Erythroblast (primary cell): ENCODE results near the gene MTMR8.

Source experiments
- GATA1 ChIP-seq: IDR thresholded peaks from 2 replicates; pipeline ENCODE4 v1.6.1; 2011; ENCODE audit warnings: low read depth, mild to moderate bottlenecking, control low read depth, low read length, moderate library complexity
- POLR2A ChIP-seq: IDR thresholded peaks from 2 replicates; pipeline ENCODE4 v1.6.1; 2011; ENCODE audit warnings: mild to moderate bottlenecking, low read length

DNA sequence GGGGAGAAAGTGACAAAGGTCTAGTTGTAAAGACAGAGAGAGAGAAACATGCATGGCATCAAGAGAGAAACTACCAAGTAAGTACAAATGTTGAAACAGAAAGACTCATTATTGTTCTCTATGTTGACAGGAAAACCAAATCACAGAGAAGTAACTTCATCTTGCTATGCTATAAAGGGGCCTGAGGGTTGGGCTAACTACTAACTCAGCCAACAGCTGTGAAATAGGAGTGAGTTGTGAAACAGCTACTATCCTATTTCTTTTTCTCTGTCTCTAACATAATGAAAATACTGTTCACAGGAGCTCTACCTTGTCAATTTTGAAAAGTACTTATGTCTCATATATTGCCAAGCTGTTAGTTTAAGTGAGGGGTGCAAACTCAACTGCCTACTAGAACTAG, 65.0 kb downstream of the MTMR8 start:
- TF ChIP-seq POLR2A (no peak), GATA1 (no peak)
